ENCODE data around the gene SLC25A5.

DNA sequence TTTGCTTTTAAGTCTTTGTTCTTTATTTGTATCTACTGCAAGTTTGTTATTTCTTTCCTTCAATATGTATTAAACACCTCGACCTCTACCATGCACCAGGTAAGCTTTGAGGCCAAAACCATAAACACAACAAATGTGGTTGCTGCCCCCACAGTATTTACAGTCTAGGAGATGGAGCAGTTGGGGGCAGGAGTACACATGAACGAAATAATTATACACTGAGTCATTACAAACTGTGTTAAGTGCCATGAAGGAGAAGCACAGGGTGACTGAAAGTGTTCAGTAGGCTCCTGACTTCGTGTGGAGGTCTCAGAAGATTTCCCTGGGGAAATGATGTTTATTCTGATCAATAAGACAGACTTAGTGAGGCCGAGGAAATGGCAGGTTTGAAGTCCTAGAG, 38.8 kb upstream of the SLC25A5 start:
- TF ChIP-seq GABPB1 (CRISPR knock-in tag; IDR thresholded peaks at IDR 0.05) = no peak
- TF ChIP-seq PREB (CRISPR knock-in tag; IDR thresholded peaks at IDR 0.05; ENCODE audit: borderline replicate concordance) = no peak
- TF ChIP-seq, protein P1, sequence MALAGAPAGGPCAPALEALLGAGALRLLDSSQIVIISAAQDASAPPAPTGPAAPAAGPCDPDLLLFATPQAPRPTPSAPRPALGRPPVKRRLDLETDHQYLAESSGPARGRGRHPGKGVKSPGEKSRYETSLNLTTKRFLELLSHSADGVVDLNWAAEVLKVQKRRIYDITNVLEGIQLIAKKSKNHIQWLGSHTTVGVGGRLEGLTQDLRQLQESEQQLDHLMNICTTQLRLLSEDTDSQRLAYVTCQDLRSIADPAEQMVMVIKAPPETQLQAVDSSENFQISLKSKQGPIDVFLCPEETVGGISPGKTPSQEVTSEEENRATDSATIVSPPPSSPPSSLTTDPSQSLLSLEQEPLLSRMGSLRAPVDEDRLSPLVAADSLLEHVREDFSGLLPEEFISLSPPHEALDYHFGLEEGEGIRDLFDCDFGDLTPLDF (CRISPR knock-in tag; IDR thresholded peaks at IDR 0.05) = no peak
- TF ChIP-seq CTCF (IDR thresholded peaks at IDR 0.05) = no peak
- no peak for TF ChIP-seq ATF1 (CRISPR knock-in tag; IDR thresholded peaks at IDR 0.05)
- TF ChIP-seq ATF3 (CRISPR knock-in tag; conservative IDR thresholded peaks at IDR 0.05) = no peak
